Thyroid gland (tissue), 4 donors: ENCODE data around the gene OR6B2.

Source experiments
- POLR2A ChIP-seq, 2 donors: fragments of 450-650 bp; IDR thresholded peaks; one replicate each; pipeline ENCODE4 v1.6.1; 2017; ENCODE audit warnings: antibody characterized with exemption in 2 of 2, mild to moderate bottlenecking in 2 of 2, moderate library complexity in 1 of 2
- TF ChIP-seq, protein P1 (sequence below), 6 experiments: fragments of 200-600 bp in 3 of 6; fragments of 450-650 bp in 3 of 6; sonication (generic) in 3 of 6; IDR thresholded peaks; one replicate each; pipeline ENCODE4 v1.5.1; 2016 to 2019; ENCODE audit warnings: antibody characterized with exemption in 6 of 6, mild to moderate bottlenecking in 2 of 6, inconsistent platforms in 1 of 6, moderate library complexity in 1 of 6

DNA sequence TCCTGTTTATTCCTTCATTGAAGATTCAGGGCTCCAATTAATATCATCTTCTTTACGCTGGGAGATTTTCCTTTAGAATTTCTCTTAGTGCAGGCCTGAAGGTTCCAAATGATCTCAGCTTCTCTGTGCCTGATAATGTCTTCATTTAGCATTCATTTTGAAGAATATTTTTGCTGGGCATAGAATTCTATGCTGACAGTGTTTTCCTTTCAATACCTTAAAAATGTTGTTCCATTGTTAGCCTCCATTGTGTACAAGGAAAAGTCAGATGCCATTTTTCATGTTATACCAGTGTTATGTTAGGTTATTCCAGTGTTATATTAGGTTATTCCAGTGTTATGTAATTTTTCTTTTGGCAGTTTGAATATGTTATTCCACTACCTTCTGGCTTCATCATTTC, 38.0 kb upstream of the OR6B2 start:
- TF ChIP-seq, protein P1, sequence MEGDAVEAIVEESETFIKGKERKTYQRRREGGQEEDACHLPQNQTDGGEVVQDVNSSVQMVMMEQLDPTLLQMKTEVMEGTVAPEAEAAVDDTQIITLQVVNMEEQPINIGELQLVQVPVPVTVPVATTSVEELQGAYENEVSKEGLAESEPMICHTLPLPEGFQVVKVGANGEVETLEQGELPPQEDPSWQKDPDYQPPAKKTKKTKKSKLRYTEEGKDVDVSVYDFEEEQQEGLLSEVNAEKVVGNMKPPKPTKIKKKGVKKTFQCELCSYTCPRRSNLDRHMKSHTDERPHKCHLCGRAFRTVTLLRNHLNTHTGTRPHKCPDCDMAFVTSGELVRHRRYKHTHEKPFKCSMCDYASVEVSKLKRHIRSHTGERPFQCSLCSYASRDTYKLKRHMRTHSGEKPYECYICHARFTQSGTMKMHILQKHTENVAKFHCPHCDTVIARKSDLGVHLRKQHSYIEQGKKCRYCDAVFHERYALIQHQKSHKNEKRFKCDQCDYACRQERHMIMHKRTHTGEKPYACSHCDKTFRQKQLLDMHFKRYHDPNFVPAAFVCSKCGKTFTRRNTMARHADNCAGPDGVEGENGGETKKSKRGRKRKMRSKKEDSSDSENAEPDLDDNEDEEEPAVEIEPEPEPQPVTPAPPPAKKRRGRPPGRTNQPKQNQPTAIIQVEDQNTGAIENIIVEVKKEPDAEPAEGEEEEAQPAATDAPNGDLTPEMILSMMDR (IDR thresholded peaks at IDR 0.05), result no peak
- no peak for TF ChIP-seq POLR2A (IDR thresholded peaks at IDR 0.05)
